Trophoblast cell (in vitro differentiated cells and primary cell): ENCODE results near the gene PIK3CB.
"Not testable (repeated sequence)": the region's sequence is repeated elsewhere in the genome, so short reads cannot be mapped to it uniquely, and the experiment has no call there.

Experiments used
- DNase-seq, 2 donors: peaks; one replicate each; pipeline ENCODE4 v3.0.0-alpha.2; 2016
- H2AFZ ChIP-seq: 2 replicates; pipeline ENCODE4 v1.6.1; 2013; ENCODE audit warnings: low read length, moderate library complexity, mild to moderate bottlenecking; ENCODE audit not compliant: insufficient read depth, poor library complexity
- H2AK5ac ChIP-seq: 2 replicates; pipeline ENCODE4 v1.6.1; 2013; ENCODE audit warnings: mild to moderate bottlenecking, low read length
- H2BK120ac ChIP-seq: 2 replicates; pipeline ENCODE4 v1.6.1; 2013; ENCODE audit warnings: low read length, mild to moderate bottlenecking, moderate library complexity; ENCODE audit not compliant: insufficient read depth, poor library complexity
- H2BK12ac ChIP-seq: 2 replicates; pipeline ENCODE4 v1.6.1; 2013; ENCODE audit warnings: mild to moderate bottlenecking, low read length, moderate library complexity
- H2BK5ac ChIP-seq: 2 replicates; pipeline ENCODE4 v1.6.1; 2013; ENCODE audit warnings: low read length, low read depth, moderate library complexity, mild to moderate bottlenecking; ENCODE audit not compliant: poor library complexity
- H3K14ac ChIP-seq: 2 replicates; pipeline ENCODE4 v1.6.1; 2013; ENCODE audit warnings: mild to moderate bottlenecking, low read length
- H3K18ac ChIP-seq: 2 replicates; pipeline ENCODE4 v1.6.1; 2013; ENCODE audit warnings: mild to moderate bottlenecking, low read length
- H3K23ac ChIP-seq: 2 replicates; pipeline ENCODE4 v1.6.1; 2013; ENCODE audit warnings: low read length
- H3K27ac ChIP-seq: 2 replicates; pipeline ENCODE4 v1.5.1; 2013; ENCODE audit warnings: low read depth, mild to moderate bottlenecking, inconsistent platforms, low read length, moderate library complexity
- H3K27me3 ChIP-seq: 2 replicates; pipeline ENCODE4 v1.6.1; 2013; ENCODE audit warnings: inconsistent platforms, mild to moderate bottlenecking, low read length, moderate library complexity; ENCODE audit not compliant: insufficient read depth
- H3K36me3 ChIP-seq, 2 experiments: 1 replicate in 1 of 2; 2 replicates in 1 of 2; pipeline ENCODE4 v1.6.1; 2013; ENCODE audit warnings: low read length in 2 of 2, mild to moderate bottlenecking in 2 of 2, moderate library complexity in 1 of 2; ENCODE audit not compliant: insufficient read depth in 2 of 2, control insufficient read depth in 1 of 2
- H3K4ac ChIP-seq: 2 replicates; pipeline ENCODE4 v1.6.1; 2013; ENCODE audit warnings: low read depth, mild to moderate bottlenecking, low read length, moderate library complexity
- H3K4me1 ChIP-seq, 2 experiments: 1 replicate in 1 of 2; 2 replicates in 1 of 2; pipeline ENCODE4 v1.6.1; 2013; ENCODE audit warnings: low read length in 2 of 2, mild to moderate bottlenecking in 2 of 2, moderate library complexity in 1 of 2; ENCODE audit not compliant: insufficient read depth in 2 of 2, control insufficient read depth in 1 of 2
- H3K4me2 ChIP-seq: 2 replicates; pipeline ENCODE4 v1.6.1; 2013; ENCODE audit warnings: inconsistent platforms, mild to moderate bottlenecking, low read length, moderate library complexity
- H3K4me3 ChIP-seq: 2 replicates; pipeline ENCODE4 v1.5.1; 2013; ENCODE audit warnings: mild to moderate bottlenecking, low read depth, low read length, inconsistent platforms
- H3K79me1 ChIP-seq: one replicate; pipeline ENCODE4 v1.6.1; 2013; ENCODE audit warnings: low read length
- H3K79me2 ChIP-seq: 2 replicates; pipeline ENCODE4 v1.6.1; 2013; ENCODE audit warnings: low read length, mild to moderate bottlenecking; ENCODE audit not compliant: control insufficient read depth, insufficient read depth, poor library complexity
- H3K9ac ChIP-seq: 2 replicates; pipeline ENCODE4 v1.6.1; 2013; ENCODE audit warnings: mild to moderate bottlenecking, low read length
- H3K9me3 ChIP-seq: 2 replicates; pipeline ENCODE4 v1.6.1; 2013; ENCODE audit warnings: low read depth, mild to moderate bottlenecking, control low read depth, inconsistent platforms, low read length; ENCODE audit not compliant: insufficient read depth
- H4K12ac ChIP-seq: 2 replicates; pipeline ENCODE4 v1.6.1; 2013; ENCODE audit warnings: low read depth, mild to moderate bottlenecking, low read length, moderate library complexity
- H4K8ac ChIP-seq: 2 replicates; pipeline ENCODE4 v1.6.1; 2013; ENCODE audit warnings: low read depth, mild to moderate bottlenecking, low read length, moderate library complexity
- H4K91ac ChIP-seq: one replicate; pipeline ENCODE4 v1.6.1; 2013; ENCODE audit warnings: low read depth, mild to moderate bottlenecking, low read length, moderate library complexity
- WGBS: extraction: QIAGEN DNeasy Blood & Tissue Kit; methylation state at CpG from one replicate; pipeline ENCODE4 v1.1.7; 2013; ENCODE audit warnings: missing lambda C conversion rate; ENCODE audit not compliant: insufficient read length, insufficient coverage; ENCODE audit errors: extremely low coverage; 5-methylcytosine and 5-hydroxymethylcytosine counted together

Gene PIK3CB

DNA sequence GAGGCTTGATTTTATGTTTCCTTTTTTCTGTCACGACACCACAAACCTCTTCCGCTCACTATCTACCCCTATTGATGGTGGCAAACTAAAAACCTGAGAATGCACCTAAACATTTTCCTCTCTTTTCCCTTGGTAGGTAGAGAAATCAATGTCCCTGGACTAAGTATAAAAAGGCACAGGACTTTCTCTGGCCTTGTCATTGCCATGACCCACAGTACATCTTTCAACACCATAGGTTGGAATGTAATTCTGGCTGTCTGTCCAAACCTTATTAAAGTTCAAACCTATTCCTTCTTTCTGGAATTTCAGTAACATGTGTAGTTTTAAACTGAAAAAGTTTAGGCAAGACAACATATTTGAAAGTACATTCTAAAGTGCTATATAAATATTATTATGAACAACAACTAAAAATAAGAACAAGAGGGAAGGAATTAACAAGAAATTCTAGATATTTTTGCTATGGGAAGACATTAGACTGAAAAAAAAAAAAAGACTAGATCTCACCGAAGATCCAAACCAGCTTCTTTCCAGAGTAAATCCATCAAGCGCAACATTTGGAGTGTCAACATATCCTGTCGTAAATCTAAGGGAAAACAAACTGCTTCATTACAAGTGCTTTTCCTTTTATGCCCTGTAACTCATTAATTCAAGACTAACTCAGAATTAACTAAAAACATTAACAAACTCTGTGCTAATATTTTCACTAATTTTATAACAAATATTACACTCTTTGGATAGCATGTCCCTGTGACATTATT, 153.1 kb downstream of the PIK3CB start:
- H3K79me2 ChIP-seq = no peaks in the 10 kb centered on the region
- H3K23ac ChIP-seq = no peak overlapping the region
- H3K4ac ChIP-seq = no peak overlapping the region
- no peak overlapping the region for H2AK5ac ChIP-seq
- H3K9ac ChIP-seq = no peak overlapping the region
- peaks cover 10% of the 10 kb centered on the region in 2 experiments for H3K36me3 ChIP-seq
- peaks cover 2% of the 10 kb centered on the region for H3K9me3 ChIP-seq
- H2BK12ac ChIP-seq = no peak overlapping the region
- no peak for DNase-seq
- no peak overlapping the region for H2BK120ac ChIP-seq
- H3K4me2 ChIP-seq = no peak overlapping the region
- H3K27me3 ChIP-seq = no peaks in the 10 kb centered on the region
- H3K4me3 ChIP-seq = no peak overlapping the region
- H4K12ac ChIP-seq = no peak overlapping the region
- no peak overlapping the region for H3K18ac ChIP-seq
- no peak overlapping the region for H2BK5ac ChIP-seq
- no peaks in the 10 kb centered on the region for H3K79me1 ChIP-seq
- no CpG with 5 or more reads among the region's 5 CpGs for WGBS
- H3K27ac ChIP-seq = no peak overlapping the region
- H4K8ac ChIP-seq = no peak overlapping the region
- H3K4me1 ChIP-seq = no peaks in the 10 kb centered on the region
- no peak overlapping the region for H3K14ac ChIP-seq
- H2AFZ ChIP-seq = no peak overlapping the region
- H4K91ac ChIP-seq = no peak overlapping the region

DNA sequence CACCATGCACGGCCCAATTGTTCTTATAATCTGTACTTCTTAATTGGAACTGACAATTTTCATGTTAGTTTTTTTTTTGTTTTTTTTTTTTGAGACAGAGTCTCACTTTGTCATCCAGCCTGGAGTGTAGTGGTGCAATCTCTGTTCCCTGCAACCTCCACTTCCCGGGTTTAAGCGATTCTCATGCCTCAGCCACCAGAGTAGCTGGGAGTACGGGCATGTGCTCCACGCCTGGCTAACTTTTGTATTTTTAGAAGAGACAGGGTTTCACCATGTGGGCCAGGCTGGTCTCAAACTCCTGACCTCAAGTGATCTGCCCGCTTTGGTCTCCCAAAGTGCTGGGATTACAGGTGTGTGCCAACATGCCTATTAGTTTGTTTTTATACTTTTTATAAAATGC, 153.8 kb downstream of the PIK3CB start:
- not testable (repeated sequence) for H3K4me2 ChIP-seq, H3K14ac ChIP-seq, H2AFZ ChIP-seq, H2BK5ac ChIP-seq, H3K79me2 ChIP-seq, H3K4me1 ChIP-seq, DNase-seq, H4K12ac ChIP-seq, H3K9me3 ChIP-seq, H3K23ac ChIP-seq, H4K91ac ChIP-seq, H2BK120ac ChIP-seq, H2BK12ac ChIP-seq, H3K27ac ChIP-seq, H3K4ac ChIP-seq, H3K9ac ChIP-seq, H3K27me3 ChIP-seq, H4K8ac ChIP-seq, H2AK5ac ChIP-seq, H3K4me3 ChIP-seq, H3K18ac ChIP-seq, H3K79me1 ChIP-seq
- WGBS = no CpG with 5 or more reads among the region's 6 CpGs
- peaks cover 10% of the 10 kb centered on the region in 2 experiments for H3K36me3 ChIP-seq

DNA sequence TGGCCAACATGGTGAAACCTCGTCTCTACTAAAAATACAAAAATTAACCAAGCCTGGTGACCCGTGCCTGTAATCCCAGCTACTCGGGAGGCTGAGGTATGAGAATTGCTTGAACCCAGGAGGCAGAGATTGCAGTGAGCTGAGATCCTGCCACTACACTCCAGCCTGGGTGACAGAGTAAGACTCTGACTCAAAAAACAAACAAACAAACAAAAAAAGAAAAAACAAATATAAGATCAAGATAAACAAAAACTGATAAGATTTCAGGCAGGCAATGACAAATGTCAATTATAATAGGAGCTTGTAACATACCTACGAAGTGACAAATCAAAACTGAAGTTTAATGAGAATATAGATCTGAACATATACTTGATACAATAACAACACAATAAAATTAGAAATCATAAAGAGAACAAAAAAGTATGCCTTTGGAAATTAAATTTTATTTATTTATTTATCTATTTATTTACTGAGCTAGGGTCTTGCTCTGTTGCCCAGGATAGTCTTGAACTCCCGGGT, 155.8 kb downstream of the PIK3CB start:
- Histone ChIP-seq H3K4me2 (no peak overlapping the region), H2BK5ac (no peak overlapping the region), H2AFZ (no peak overlapping the region), H3K14ac (no peak overlapping the region), H4K91ac (no peak overlapping the region), H3K79me2 (no peaks in the 10 kb centered on the region), H3K4ac (no peak overlapping the region), H3K9ac (no peak overlapping the region), H3K4me3 (no peak overlapping the region), H4K8ac (no peak overlapping the region), H3K27me3 (no peaks in the 10 kb centered on the region), H4K12ac (no peak overlapping the region), H2BK120ac (no peak overlapping the region), H3K18ac (no peak overlapping the region), H3K27ac (no peak overlapping the region), H3K23ac (no peak overlapping the region), H3K9me3 (peaks cover 2% of the 10 kb centered on the region), H2BK12ac (no peak overlapping the region), H3K36me3 (peaks cover 8 to 12% of the 10 kb centered on the region in 2 experiments), H2AK5ac (no peak overlapping the region), H3K79me1 (peaks cover 3% of the 10 kb centered on the region), H3K4me1 (peaks cover 3% of the 10 kb centered on the region in 2 experiments)
- WGBS = no CpG with 5 or more reads among the region's 5 CpGs
- DNase-seq = no peak

DNA sequence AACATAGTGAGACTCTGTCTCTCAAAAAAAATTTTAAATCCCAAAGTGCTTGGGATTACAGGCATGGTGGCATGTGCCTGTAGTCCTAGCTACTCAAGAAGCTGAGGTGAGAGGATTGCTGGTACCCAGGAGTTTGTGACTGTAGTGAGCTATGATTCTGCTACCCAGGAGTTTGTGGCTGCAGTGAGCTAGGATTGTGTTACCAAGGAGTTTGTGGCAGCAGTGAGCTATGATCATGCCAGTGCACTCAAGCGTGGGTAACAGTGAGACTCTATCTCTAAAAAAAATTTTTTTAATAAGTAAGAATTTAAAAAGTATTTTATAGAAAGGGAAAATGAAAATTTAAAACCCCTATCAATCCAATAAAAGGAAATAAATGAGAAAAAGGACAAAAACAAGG, 156.6 kb downstream of the PIK3CB start:
- Histone ChIP-seq H3K9me3 (peaks cover 2% of the 10 kb centered on the region), H3K27ac (no peak overlapping the region), H3K4me3 (no peak overlapping the region), H2AK5ac (peak overlapping the region; percentile 54), H3K23ac (no peak overlapping the region), H2AFZ (no peak overlapping the region), H3K4ac (no peak overlapping the region), H2BK12ac (no peak overlapping the region), H3K14ac (no peak overlapping the region), H3K18ac (no peak overlapping the region), H3K79me1 (peaks cover 3% of the 10 kb centered on the region), H3K4me2 (no peak overlapping the region), H3K79me2 (no peaks in the 10 kb centered on the region), H4K8ac (peak overlapping the region; percentile 10), H4K12ac (no peak overlapping the region), H3K36me3 (peaks cover 8 to 12% of the 10 kb centered on the region in 2 experiments), H4K91ac (no peak overlapping the region), H2BK120ac (no peak overlapping the region), H3K4me1 (peaks cover 3 to 4% of the 10 kb centered on the region in 2 experiments), H3K9ac (no peak overlapping the region), H3K27me3 (no peaks in the 10 kb centered on the region), H2BK5ac (no peak overlapping the region)
- no peak for DNase-seq
- no CpG with 5 or more reads among the region's 1 CpG for WGBS
